ENCODE data around the gene ACTR3C.

The ACTR3C gene

DNA sequence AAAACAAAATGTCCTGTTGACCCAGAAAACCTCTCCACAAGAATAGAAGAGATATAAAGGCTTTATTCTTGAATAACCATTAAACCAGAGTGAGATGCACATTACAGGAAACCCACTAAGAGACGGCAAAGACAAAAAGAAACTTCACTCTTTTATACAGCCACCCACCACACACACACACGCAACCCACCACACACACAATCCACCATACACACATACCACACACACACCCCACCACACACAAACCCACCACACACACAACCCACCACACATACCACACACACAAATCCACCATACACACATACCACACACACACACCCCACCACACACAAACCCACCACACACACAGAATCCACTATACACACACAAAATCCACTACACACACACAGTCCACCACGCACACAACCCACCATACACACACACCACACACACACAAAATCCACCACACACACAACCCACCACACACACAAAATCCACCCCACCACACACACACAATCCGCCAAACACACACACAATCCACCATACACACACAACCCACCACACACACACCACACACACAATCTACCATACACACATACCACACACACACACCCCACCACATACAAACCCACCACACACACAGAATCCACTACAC lies 35.8 kb upstream of the ACTR3C start:
- DNase-seq: no peak

DNA sequence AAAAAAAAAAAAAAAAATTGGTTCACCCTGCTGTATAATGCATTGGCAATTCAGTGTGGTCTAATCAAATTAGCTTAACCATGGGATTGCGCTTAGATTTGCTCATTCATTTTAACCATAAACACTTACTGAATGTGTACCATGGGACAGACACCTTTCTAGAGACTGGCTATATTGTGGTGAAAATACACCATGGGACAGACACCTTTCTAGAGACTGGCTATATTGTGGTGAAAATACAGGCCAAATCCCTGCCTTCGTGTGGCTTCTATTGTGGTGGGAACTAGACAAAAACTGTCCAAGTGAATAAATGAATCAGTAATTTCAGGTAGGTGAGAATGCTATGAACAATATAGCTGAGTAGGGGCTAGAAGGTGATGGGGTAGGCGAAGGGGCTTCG lies 35.1 kb upstream of the ACTR3C start:
- no peak for DNase-seq

DNA sequence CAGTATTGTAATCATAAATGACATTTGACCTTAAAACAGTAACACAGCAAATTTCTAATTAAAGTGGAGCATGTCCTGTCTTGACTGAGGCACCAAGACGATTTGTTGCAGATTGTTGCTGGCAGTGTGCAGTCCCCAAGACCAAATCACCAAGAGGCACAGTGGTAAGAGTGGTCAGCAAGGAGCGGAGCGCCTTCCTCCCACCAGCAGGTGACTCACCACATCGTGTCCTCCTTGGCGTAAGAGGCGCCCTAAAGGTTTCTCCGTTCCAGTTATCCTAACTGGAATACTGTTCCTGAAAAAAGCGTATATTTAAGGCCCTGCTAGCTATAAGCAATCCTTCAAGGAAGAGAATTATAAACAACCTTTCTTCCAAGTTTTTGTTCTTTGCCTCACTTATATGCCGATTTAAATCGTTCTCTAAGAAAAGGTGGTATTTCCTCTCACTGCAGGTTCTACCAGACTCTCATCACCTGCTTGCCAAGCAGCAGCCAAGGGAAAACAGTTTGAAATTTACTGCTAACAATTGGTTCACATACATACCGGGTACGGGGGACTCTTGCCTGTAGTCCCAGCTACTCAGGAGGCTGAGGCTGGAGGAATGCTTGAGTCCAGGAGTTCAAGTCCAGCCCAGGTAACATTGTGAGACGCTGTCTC lies 34.6 kb upstream of the ACTR3C start:
- no peak for DNase-seq

DNA sequence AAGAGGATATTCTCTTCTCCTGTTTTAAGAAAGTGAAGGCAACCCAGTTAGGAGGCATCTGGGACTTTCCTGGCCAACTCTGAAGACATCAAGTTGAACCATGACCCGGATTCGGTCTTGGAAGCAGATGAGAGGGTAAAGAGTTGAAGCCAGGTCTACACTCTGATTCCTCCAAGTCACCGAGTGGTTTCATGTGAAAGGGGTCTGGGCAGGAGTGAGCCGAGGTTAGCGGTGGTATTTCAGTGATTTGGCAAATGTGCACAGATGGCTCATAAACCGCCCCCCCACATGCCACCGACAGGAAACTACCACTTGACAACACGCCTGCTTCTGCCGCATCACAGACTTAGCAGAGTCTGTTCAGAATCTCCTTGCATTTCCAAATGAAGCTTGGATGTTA lies 33.9 kb upstream of the ACTR3C start:
- DNase-seq: peak; percentile 68

DNA sequence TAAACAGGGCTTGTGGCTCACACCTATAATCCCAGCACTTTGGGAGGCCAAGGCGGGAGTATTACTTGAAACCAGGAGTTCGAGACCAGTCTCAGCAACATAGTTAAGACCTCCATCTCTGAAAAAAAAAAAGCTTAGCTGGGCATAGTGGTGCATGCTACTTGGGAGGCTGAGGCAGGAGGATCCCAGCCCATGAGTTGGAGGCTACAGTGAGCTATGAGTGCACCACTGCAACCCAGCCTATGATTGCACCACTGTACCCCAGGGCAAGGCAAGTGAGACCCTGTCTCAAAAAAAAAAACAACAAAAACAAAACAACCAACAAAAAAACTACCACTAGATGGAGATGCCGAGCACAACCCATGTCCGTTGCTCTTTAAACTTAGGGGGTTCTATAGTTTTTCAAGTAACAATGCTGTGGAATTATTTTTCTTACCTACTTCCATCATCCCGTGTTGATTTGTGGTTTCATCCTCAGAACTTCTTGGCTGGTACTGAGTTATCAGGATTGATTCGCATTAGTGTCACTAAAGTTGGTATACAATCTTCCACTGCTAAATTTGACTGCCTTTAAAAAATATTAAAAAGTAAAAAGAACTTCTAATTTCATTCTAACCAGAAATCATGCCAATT lies 33.0 kb upstream of the ACTR3C start:
- DNase-seq: no peak

DNA sequence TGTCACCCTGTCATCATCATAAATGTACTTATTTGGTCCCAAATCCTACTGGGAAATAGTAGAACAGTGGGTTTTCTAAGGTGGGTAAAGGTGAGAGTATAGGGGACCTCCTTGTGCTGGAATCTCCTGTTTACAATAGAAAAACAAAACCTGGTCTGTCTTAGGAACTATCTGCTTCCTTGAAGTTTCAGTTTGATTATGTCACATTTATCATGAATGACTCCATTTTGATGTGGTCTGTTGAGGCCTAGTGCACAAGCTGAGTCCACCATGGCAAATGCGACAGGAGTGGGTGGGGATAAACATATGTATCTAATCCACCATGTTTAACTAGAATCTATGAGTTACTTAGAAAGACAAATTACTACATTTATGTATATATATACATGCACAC lies 32.3 kb upstream of the ACTR3C start:
- no peak for DNase-seq

DNA sequence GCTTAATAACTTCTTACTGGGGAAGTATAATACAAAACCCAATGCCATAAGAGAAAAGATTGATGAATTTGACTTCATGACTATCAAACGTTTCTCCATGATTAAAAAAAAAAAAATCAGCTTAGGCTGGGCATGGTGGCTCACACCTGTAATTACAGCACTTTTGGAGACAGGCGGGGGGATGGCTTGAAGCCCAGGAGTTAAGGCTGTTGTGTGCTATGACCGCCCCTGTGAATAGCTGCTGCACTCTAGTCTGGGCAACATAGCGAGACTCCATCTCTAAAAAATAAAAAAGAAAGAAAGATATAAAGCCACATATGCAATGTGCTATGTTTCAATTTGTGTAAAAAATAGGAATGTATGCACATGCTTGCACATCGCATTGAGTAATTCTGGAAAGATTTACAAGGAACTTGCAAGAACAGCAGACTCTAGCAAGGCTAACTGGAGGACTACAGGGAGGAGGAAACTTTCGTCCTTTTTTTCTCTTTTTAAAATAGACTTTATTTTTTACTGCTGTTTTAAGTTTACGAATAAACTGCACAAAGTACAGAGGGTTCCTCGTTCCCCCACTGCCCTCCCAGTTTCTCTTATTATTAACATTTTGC lies 28.3 kb upstream of the ACTR3C start:
- DNase-seq: no peak

DNA sequence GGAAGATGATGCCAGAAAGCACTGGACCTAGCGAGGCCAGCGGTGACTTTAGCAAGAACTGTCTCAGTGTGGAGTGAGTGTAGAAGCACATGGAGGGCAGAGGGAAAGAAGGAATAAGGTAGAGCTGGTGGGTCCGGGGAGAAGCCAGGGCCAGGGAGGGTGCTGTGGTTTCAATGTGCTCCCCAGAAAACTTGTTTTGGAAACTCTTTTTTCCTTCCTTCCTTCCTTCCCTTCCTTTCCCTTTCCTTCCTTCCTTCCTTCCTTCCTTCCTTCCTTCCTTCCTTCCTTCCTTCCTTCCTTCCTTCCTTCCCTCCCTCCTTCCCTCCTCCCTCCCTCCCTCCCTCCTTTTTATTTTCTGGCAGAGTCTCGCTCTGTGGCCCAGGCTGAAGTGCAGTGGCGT lies 23.6 kb upstream of the ACTR3C start:
- no peak for DNase-seq

DNA sequence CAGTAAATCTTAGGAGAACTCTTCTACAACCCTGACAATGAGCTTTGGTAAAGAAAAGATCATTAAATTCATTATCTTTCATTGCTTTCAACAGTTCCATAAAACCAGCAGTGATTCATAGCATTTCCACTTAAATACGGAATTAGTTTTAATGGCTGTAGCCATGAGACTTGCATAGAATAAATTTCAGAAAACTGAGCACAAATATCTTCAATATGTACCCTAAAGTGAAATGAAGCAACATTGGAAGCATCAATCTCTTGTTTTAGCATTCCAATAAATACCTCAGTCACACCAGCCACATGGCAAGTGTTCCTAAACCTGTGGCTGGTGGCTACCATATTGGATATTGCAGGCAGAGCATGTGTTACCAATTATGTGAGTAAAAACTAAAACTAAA lies 21.7 kb upstream of the ACTR3C start:
- DNase-seq: no peak

DNA sequence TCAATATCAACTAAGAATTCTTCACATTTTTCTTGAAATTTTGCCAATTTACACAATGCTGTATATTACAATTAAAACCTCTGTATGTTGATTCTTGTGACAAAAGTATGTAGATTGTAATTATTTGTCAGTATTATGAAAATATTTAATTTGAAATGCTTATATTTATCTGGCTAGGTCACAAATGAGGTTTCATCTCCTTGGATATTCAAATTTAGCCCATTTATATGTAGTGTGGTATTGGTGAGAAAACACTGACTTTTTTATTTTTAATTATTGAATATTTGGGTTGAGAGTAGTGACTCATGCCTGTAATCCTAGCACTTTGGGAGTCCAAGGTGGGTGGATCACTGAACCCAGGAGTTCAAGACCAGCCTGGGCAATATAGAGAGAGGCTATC lies 21.0 kb upstream of the ACTR3C start:
- no peak for DNase-seq

DNA sequence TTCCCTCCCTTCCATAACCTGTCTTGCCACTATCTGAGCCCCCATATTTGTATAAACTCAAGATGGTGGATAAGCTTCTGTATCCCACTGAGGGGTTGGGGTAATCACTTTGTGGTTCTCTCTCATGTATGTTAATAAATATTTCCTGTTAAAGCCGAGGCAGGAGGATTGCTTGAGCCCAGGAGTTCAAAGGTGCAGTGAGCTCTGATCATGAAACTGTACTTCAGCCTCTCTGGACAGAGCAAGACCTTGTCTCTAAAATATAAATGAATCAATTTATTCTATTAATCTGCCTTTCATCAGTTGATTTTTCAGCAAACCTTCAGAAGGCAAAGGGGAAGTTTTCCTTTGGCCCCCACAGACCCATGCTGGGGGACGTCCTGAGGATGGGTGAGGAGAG lies 19.9 kb upstream of the ACTR3C start:
- no peak for DNase-seq

DNA sequence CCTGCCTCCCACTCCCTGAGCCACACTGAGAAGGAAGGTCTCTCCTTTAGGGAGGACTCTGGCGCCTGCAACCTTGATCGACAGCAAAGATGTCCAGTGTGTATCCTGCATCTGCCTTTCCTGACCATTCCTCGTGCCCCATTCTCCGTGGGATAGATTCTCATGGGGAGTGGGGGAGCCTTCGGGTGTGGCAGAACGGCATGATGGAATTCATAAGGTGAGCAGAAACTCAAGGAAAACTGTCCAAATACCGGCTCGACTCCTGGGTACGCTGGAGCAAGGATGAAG lies 18.7 kb upstream of the ACTR3C start:
- DNase-seq: no peak

DNA sequence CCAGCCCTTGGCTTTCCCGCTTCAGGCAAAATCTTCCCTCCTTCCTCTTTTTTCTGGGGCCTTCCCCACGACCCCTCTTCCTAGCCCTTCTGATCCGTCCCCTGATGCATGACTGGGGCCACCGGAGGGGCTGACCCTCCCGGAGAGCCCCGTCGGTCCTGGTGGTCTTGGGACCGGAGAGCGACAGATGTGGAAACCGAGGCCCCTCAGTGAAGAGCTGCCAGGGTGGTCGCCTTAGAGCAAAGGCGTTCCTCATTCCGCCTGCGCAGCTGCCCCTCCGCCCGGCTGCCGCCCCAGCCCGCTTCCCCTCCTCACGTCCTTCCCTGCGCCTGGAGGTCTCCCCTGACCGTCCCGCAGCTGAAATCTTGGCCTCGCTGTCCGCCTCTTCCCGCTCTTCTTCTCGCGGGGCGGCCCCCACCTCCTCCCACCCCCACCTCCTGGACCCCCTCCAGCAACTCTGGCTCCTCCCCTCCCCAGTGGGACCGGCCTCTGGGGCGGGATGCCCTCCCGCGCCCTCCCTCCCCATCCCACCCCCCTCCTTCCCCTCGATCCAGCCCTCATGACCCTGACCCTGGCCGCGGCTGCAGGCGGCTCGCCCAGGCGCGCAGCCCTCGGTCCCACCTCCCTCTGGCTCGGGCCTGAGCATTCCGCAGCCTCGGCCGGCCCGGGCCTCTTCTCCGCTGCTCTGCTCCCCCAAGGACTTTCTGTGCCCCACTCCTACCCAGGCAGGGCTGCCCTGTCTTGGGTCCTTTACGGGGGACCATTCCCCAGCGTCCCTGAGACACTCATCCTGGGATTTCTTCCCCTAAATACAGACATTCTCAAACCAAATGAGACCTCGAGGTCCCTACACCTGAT lies 18.1 kb upstream of the ACTR3C start, which contains the start of gene RARRES2:
TSS of gene RARRES2 (minus strand) at position 367 of the 858 bp plus-strand sequence. CDS start 1,020 bp downstream, outside the sequence.
- DNase-seq: no peak

DNA sequence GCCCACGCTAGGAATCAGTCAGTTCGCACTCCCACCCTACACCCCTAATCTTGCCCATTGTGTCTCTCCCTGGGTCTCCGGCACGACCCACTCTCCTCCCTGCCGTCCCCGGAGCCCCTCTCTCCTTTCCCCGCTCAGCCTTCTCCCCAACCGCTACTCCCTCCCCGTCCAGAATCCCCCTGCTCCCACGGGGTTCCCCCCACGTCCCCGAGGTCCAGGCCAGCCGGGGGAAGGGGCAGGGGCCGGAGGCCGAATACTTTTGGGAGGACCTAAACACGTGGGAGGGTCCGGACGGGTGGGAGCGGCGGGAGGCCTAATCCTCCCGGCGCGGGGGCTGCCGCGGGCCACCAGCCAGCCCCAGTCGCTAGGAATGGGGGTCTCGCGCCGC lies 17.5 kb upstream of the ACTR3C start:
- DNase-seq: no peak

DNA sequence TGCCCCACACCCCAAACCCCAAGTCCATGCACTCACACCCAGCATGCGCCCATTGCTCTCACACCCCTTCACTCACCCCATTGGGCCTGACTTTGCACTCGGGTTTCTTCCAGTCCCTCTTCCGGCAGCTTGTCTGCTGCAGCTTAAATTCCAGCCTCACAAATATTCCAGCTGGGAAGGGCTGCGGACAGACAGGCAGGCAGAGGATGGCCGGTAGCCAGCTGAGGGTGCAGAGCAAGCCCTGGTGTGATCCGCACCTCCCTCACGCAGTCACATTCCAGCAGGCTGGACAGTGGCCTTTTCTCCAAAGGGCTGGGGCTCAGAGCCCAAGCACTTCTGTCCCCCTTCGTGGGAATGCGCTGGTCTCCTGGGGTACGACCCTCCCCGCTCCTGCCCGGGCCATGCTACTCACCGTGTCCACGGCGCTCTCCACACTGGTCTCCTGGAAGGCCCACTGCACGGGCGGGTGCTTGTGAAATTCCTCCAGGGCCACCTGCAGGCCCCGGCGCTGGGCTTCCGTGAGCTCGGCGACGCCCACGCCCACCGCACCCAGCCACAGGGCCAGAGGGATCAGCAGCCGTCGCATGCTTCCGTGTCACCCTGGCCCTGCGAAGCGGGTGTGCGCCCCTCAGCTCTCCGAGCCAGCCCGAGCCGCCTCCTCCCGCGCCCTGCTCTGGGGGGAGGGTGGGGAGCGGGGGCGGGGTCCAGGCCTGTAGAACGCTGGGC lies 16.8 kb upstream of the ACTR3C start:
- no peak for DNase-seq

DNA sequence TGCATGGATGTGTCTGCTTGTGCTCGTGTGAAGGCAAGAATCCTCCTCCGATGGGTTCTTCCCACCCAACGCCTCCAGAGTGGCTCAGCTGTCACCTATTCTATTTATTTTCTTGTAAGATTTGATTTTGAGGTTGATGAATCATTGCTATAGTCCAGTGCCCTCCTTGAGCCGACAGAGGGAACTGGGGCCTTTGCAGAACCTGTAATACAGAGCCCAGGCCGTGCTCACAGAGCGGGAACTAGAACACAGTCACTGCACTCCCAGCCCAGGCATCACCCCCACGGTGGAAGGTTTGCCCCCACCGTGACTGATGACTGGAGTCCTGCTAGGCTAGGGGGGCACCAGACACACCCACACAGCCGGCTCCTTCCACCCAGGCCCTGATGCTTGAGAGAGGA lies 16.1 kb upstream of the ACTR3C start:
- DNase-seq: no peak

DNA sequence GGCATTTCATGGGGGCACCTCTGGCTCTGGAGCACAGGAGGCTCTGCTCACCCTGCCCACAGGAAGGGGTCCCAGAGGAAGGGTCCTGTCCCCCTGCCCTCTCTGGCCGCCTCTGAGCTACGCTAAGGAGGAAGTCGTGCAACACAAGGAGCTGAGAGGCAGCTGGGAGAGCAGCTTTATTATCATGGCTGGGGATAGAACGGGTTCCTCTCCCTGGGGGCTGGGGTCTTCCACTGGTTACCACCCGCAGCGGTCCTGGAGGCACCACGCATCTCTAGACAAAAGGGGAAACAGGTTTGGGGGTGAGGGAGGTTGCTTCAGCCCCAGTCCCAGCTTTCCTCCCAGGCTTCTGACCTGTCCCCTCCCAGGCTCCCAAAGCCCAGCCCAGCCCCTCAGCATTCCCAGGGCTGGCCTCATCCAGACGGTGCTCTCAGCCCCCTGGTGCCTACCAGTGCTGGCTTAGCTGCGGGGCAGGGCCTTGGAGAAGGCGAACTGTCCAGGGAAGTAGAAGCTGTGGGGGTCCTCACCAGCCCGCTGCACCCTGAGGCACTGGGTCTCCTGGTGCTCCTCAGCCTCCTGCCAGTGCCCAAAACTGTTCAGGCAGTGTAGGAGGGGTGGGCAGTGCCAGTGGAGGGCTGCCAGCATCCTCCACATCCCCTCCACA lies 15.0 kb upstream of the ACTR3C start:
- DNase-seq: no peak

DNA sequence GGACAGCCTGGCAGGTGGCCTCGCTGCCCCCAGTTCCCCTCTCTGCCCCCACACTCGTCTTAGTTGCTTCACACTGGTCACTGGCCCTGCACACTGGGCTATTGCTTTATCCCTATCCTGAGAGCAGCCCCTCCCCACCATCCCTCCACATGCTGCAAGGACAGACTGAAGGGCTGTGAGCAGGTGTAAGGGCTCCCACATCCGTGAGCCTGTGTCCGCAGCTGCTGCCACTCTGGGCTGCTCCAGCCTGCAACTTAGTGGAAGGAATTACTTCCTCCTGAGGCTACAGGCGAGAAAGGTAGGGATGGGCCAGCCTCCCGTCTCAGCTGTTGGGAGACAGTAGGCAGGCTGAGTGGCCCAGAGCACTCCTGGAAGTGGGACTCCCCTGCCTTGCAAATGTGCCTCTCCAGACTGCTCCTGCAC lies 14.3 kb upstream of the ACTR3C start:
- no peak for DNase-seq

DNA sequence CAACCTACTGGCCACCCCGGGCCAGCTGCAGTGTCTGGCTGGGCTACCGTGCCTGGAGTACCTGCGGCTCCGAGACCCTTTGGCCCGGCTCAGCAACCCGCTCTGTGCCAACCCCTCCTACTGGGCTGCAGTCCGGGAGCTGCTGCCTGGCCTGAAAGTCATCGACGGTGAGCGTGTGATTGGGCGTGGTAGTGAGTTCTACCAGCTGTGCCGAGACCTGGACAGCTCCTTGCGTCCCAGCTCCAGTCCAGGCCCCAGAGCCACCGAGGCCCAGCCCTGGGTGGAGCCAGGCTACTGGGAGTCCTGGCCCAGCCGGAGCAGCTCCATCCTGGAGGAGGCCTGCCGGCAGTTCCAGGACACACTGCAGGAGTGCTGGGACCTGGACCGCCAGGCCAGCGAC lies 13.8 kb upstream of the ACTR3C start:
- DNase-seq: no peak

DNA sequence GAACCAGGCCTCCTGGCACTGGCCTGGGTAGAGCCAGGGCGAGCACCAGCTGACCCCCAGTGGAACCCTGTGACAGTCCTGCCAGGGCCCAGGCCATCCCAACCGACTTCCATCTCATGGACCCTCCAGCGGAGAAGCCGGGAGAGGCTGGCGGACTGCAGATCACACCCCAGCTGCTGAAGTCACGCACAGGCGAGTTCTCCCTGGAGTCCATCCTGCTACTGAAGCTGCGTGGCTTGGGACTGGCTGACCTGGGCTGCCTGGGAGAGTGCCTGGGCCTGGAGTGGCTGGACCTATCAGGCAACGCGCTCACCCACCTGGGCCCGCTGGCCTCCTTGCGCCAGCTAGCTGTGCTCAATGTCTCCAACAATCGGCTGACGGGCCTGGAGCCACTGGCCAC lies 13.4 kb upstream of the ACTR3C start:
- DNase-seq: no peak

DNA sequence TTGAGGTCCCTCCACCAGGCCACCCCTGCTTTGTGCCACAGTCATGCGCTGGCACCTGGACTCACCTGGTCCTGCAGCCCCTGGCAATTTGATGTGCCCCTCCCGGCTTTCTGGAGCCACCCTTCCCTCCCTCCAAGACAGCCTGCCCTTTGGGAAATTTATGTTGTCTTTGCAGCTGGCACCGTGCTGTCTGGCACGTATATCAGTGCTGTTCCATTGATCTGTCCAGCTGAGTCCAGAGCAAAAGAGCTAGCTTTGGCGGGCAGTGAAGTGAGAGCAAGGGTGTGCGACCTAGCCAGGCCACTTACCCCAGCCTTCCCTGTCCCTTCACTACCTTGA lies 12.4 kb upstream of the ACTR3C start:
- no peak for DNase-seq

DNA sequence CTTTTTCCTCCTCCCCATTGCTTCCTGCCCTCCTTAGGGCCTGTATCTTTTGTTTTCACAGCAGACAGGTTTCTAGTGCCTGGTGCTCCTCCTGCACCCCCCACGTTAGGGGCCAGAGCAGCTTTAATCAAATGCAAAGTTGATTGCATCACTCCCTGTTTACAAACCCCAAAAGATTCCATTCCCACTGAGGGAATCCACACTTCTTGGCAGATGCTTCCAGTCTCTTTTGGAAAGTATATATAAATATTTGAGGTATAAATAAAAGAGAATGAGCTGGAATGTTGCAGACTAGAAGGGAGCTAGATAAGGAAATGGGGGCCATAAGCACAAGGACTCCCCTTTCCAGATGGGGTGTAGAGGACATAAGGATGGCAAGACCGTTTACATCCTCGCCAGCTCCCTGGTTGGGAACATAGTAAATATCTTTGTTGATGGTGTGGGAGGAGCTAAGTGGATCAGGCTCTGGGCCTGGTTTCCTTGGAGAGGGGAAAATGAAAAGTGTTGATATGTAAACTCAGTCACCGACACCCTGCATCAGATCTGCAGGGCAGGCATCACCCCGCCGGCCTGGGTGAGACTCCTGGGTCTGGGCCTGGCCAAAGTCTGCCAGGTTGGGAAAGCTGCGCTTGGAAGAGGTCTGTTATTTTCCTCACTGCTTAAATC lies 11.9 kb upstream of the ACTR3C start:
- no peak for DNase-seq
